GM19043 (cell line): Measurements from ENCODE around the gene IGF2BP2.
"Not testable (repeated sequence)": the region's sequence is repeated elsewhere in the genome, so short reads cannot be mapped to it uniquely, and the experiment has no call there.

ENCODE experiments used
- ATAC-seq: cut with Tn5 transposase; IDR thresholded peaks from one replicate; pipeline ENCODE4 v1.9.1; 2021; ENCODE audit warnings: low read depth; ENCODE audit not compliant: unreplicated experiment

Gene IGF2BP2

GRCh38 chr3:185825006-185825638, at the start of gene IGF2BP2:
Gene IGF2BP2, minus strand, starts transcription at chr3:185825042. Its CDS starts 82 bp downstream, at chr3:185824960.
- ATAC-seq: no peak

GRCh38 chr3:185874119-185874518, 49.3 kb upstream of the IGF2BP2 start:
- ATAC-seq: no peak

GRCh38 chr3:185867650-185868049, 42.8 kb upstream of the IGF2BP2 start:
- ATAC-seq: no peak

GRCh38 chr3:185866995-185867394, 42.2 kb upstream of the IGF2BP2 start:
- ATAC-seq: no peak

- no peak for ATAC-seq
Observed at GRCh38 chr3:185866555-185866954, 41.7 kb upstream of the IGF2BP2 start.

- ATAC-seq: no peak
Observed at GRCh38 chr3:185865247-185865646, 40.4 kb upstream of the IGF2BP2 start.

GRCh38 chr3:185864767-185865166, 39.9 kb upstream of the IGF2BP2 start:
- ATAC-seq: no peak

GRCh38 chr3:185862920-185863319, 38.1 kb upstream of the IGF2BP2 start:
- ATAC-seq: no peak

GRCh38 chr3:185859294-185859972, 34.6 kb upstream of the IGF2BP2 start:
- ATAC-seq: no peak

- ATAC-seq: no peak
Observed at GRCh38 chr3:185858502-185859225, 33.8 kb upstream of the IGF2BP2 start.

- ATAC-seq: no peak
Observed at GRCh38 chr3:185857208-185857607, 32.4 kb upstream of the IGF2BP2 start.

- ATAC-seq: no peak
Observed at GRCh38 chr3:185856652-185857051, 31.8 kb upstream of the IGF2BP2 start.

- ATAC-seq: not testable (repeated sequence)
Observed at GRCh38 chr3:185853771-185854170, 28.9 kb upstream of the IGF2BP2 start.

GRCh38 chr3:185852635-185853034, 27.8 kb upstream of the IGF2BP2 start:
- ATAC-seq: no peak

GRCh38 chr3:185851959-185852358, 27.1 kb upstream of the IGF2BP2 start:
- ATAC-seq: no peak

- no peak for ATAC-seq
Observed at GRCh38 chr3:185851046-185851445, 26.2 kb upstream of the IGF2BP2 start.

GRCh38 chr3:185847506-185847905, 22.7 kb upstream of the IGF2BP2 start:
- ATAC-seq: no peak

GRCh38 chr3:185846037-185846436, 21.2 kb upstream of the IGF2BP2 start:
- ATAC-seq: no peak

- ATAC-seq: no peak
Observed at GRCh38 chr3:185844051-185844450, 19.2 kb upstream of the IGF2BP2 start.

- no peak for ATAC-seq
Observed at GRCh38 chr3:185843635-185844034, 18.8 kb upstream of the IGF2BP2 start.

- ATAC-seq: no peak
Observed at GRCh38 chr3:185843126-185843525, 18.3 kb upstream of the IGF2BP2 start.

- no peak for ATAC-seq
Observed at GRCh38 chr3:185842241-185842640, 17.4 kb upstream of the IGF2BP2 start.
